Spleen (tissue), 11 donors: ENCODE results near the gene CALML5. TPM values are rescaled to one million over a fixed set of nuclear protein-coding genes. Genes with fewer than 3 reads are reported as not detected.

Source experiments
- DNase-seq: peaks from one replicate; pipeline ENCODE4 v3.0.0-alpha.2; 2020
- H3K27ac ChIP-seq, 8 donors: fragments of 200-600 bp; sonication (generic) in 7 of 8; 1 replicate in 4 of 8; 2 replicates in 4 of 8; pipeline versions ENCODE4 v1.5.0 to v1.8.0; 2016 to 2021; ENCODE audit warnings: inconsistent platforms in 4 of 8, mild to moderate bottlenecking in 4 of 8, moderate library complexity in 1 of 8
- H3K27me3 ChIP-seq, 7 donors: fragments of 200-600 bp; sonication (generic) in 6 of 7; replicated peaks in 1 of 7; 1 replicate in 4 of 7; 2 replicates in 3 of 7; pipeline versions ENCODE4 v1.5.0 to v1.8.0; 2016 to 2021; ENCODE audit warnings: inconsistent platforms in 3 of 7, mild to moderate bottlenecking in 1 of 7
- H3K36me3 ChIP-seq, 6 donors: fragments of 200-600 bp; sonication (generic) in 5 of 6; 1 replicate in 4 of 6; 2 replicates in 2 of 6; pipeline versions ENCODE4 v1.5.0 to v1.8.0; 2016 to 2021; ENCODE audit warnings: inconsistent platforms in 2 of 6
- H3K4me1 ChIP-seq, 6 donors: fragments of 200-600 bp; sonication (generic) in 5 of 6; 1 replicate in 3 of 6; 2 replicates in 3 of 6; pipeline versions ENCODE4 v1.5.0 to v1.8.0; 2016 to 2021; ENCODE audit warnings: inconsistent platforms in 3 of 6
- H3K4me3 ChIP-seq, 8 donors: fragments of 200-600 bp; sonication (generic) in 7 of 8; 1 replicate in 4 of 8; 2 replicates in 4 of 8; pipeline versions ENCODE4 v1.5.0 to v1.8.0; 2016 to 2021; ENCODE audit warnings: inconsistent platforms in 4 of 8, mild to moderate bottlenecking in 4 of 8, moderate library complexity in 2 of 8
- H3K9me3 ChIP-seq, 8 donors: fragments of 200-600 bp; sonication (generic) in 7 of 8; 1 replicate in 4 of 8; 2 replicates in 4 of 8; pipeline versions ENCODE4 v1.5.0 to v1.8.0; 2016 to 2021; ENCODE audit warnings: inconsistent platforms in 4 of 8
- POLR2A ChIP-seq, 3 donors: fragments of 450-650 bp; IDR thresholded peaks; one replicate each; pipeline ENCODE4 v1.5.1; 2017; ENCODE audit warnings: antibody characterized with exemption in 3 of 3, mild to moderate bottlenecking in 1 of 3
- POLR2AphosphoS5 ChIP-seq, 3 donors: sonication (generic); formaldehyde crosslinking; IDR thresholded peaks; one replicate each; pipeline ENCODE4 v1.5.1; 2017; ENCODE audit warnings: antibody characterized with exemption in 3 of 3
- WGBS, 5 donors: extraction: QIAGEN DNeasy Blood & Tissue Kit in 3 of 5; methylation state at CpG; one replicate each; pipeline versions ENCODE4 v1.1.5 to v1.1.7; 2013 to 2018; 5-methylcytosine and 5-hydroxymethylcytosine counted together
- intact Hi-C: fragments of 100-400 bp; cut with DNase I; formaldehyde crosslinking; loops from one replicate; pipeline ENCODE4 v1.15.0; 2023; ENCODE audit warnings: low total_unique reads
- polyA plus RNA-seq, 3 donors: library from polyadenylated mRNA; stranded (reverse); fragments of 200-250 nt; gene quantifications; one replicate each; pipeline ENCODE4 v1.2.1, GENCODE V29; 2013
- total RNA-seq, 7 donors: library from RNA; depleted of rRNA in 3 of 7; stranded (reverse); fragments of >200 nt in 3 of 7; fragmentation: NEBNext Ultra II Directional in 4 of 7; extraction: Animal tissue kit (Norgen Biotek cat#: 25700) in 4 of 7; gene quantifications; one replicate each; pipeline versions ENCODE4 v1.1.0 to v1.2.1, GENCODE V29; 2016 to 2021
- TF ChIP-seq, protein P1 (sequence below), 11 experiments: fragments of 200-600 bp in 7 of 11; fragments of 450-650 bp in 4 of 11; sonication (generic) in 4 of 11; IDR thresholded peaks in 8 of 11; conservative IDR thresholded peaks in 3 of 11; 1 replicate in 7 of 11; 2 replicates in 4 of 11; pipeline versions ENCODE4 v1.4.0 to v1.8.0; 2016 to 2021; ENCODE audit warnings: antibody characterized with exemption in 11 of 11, inconsistent platforms in 4 of 11, mild to moderate bottlenecking in 1 of 11
- donor health status: healthy with polysubstance abuse.
- donor health status: DM: no; HTN: no; CAD: no; lungs with moderate emphysema.
- donor health status: DM: no; HTN: no; CAD: no.
- donor health status: Bipolar disorder and iron deficiency.
- donor health status: healthy.
- donor health status: DM: no; HTN: no; CAD: no.
- donor health status: DM: yes; HTN: yes; CAD: no.

CALML5 gene
- total and polyA plus RNA-seq, 10 donors, result 0.13 TPM; not detected in 9

DNA sequence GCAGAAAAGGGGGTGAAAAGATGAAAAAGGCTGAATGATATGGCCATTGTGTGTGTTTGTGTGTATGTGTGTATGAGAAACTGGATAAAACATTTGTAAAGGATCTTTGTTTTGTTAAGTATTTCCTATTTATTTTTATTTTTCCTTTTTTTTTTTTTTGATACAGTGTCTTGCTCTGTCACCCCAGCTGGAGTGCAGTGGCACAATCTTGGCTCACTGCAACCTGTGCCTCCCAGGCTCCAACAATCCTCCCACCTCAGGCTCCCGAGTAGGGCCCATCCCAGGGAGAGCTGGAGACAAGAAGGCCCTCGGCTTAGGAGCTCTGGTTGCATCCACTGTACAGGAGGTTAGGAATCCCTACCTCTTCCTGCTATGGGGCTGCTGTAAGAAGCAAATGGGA, 6.9 kb upstream of the CALML5 start:
- Histone ChIP-seq H3K9me3 (no peaks in the 10 kb centered on the region), H3K4me3 (no peak overlapping the region), H3K27ac (no peak overlapping the region), H3K27me3 (peaks cover 0 to 24% (median 0%) of the 10 kb centered on the region in 7 donors), H3K36me3 (no peaks in the 10 kb centered on the region), H3K4me1 (peaks cover 0 to 5% (median 0%) of the 10 kb centered on the region in 6 donors)
- TF ChIP-seq POLR2AphosphoS5 (IDR thresholded peaks at IDR 0.05), result no peak
- TF ChIP-seq POLR2A (IDR thresholded peaks at IDR 0.05), result no peak
- TF ChIP-seq, protein P1, sequence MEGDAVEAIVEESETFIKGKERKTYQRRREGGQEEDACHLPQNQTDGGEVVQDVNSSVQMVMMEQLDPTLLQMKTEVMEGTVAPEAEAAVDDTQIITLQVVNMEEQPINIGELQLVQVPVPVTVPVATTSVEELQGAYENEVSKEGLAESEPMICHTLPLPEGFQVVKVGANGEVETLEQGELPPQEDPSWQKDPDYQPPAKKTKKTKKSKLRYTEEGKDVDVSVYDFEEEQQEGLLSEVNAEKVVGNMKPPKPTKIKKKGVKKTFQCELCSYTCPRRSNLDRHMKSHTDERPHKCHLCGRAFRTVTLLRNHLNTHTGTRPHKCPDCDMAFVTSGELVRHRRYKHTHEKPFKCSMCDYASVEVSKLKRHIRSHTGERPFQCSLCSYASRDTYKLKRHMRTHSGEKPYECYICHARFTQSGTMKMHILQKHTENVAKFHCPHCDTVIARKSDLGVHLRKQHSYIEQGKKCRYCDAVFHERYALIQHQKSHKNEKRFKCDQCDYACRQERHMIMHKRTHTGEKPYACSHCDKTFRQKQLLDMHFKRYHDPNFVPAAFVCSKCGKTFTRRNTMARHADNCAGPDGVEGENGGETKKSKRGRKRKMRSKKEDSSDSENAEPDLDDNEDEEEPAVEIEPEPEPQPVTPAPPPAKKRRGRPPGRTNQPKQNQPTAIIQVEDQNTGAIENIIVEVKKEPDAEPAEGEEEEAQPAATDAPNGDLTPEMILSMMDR (IDR thresholded peaks at IDR 0.05 in 8 of 11, conservative IDR thresholded peaks at IDR 0.05 in 3 of 11), result no peak
- 45 to 80% (median 75%) methylated on average over 2 of the region's 2 CpGs for WGBS, 5 donors
- no peak for DNase-seq
- intact Hi-C loops, result no loop called here

DNA sequence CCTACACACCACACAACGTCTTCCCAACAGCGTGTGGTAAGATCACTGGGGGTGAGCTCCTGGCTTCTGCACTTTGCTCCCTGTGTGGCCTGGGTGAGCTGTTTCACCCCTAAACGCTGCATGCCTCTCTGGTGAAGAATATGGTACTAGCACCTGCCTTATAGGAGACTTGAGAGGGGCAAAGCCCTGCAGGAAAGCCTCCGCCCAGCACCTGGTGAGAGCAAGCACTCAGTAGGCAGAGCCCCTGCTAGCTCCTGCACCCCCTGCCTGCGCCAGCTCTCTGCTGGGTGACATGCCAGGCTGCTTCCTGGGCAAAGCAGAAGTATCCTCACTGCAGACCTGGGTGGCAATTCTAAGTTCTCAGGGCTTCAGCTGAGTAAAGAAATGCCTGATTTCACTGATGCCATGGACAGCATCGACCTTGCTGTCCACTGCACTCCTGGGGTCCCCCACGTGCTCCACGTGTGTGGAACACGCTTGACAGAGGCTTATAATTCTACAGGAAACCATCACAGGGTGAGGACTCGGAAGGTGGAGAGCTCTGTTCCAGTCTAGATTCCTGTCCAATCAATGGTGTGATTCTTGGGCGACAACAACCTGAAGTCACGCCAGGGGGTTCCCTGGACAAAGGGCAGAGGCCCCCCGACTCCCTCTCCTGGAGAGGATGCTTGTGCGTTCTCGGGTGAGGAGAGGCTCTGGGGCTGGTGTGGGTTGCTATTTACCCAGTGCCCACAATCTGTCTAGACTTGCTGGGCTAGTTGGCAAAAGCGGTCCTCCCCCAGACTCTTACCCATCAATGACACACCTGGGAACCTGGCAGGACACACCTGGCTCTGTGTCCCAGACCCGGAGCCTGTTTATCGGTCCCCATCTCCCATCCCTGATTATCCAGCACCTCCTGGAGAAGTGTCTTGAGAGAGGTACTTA, 5.0 kb upstream of the CALML5 start:
- Histone ChIP-seq H3K9me3 (no peaks in the 10 kb centered on the region), H3K27ac (no peak overlapping the region), H3K4me3 (no peak overlapping the region), H3K27me3 (peaks cover 0 to 28% (median 0%) of the 10 kb centered on the region in 7 donors), H3K36me3 (no peaks in the 10 kb centered on the region), H3K4me1 (peaks cover 0 to 5% (median 0%) of the 10 kb centered on the region in 6 donors)
- 70 to 79% (median 76%) methylated on average over 17 to 18 of the region's 18 CpGs for WGBS, 5 donors
- DNase-seq, result no peak
- TF ChIP-seq, protein P1 (IDR thresholded peaks at IDR 0.05 in 8 of 11, conservative IDR thresholded peaks at IDR 0.05 in 3 of 11), result no peak
- TF ChIP-seq POLR2AphosphoS5 (IDR thresholded peaks at IDR 0.05) (no peak), POLR2A (IDR thresholded peaks at IDR 0.05) (no peak)
- intact Hi-C loops, result no loop called here

DNA sequence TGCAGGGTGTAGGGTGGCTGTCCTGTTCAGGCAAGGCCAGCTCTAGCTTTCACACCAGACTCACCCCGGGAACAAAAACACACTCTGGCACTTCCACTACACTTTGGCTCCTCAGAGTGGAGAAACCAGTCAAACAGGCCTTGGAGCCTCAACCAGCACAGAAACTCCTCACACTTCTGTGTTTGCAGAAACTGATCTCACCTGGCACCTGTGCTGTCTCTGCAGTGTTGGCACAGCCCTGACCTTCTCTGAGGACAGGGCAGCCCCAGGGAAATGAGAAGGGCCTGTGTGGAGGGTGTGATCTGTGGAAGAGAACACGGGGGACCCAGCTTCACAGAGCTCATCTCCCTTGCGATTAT, 4.1 kb upstream of the CALML5 start:
- no peak for DNase-seq
- TF ChIP-seq, protein P1 (IDR thresholded peaks at IDR 0.05 in 8 of 11, conservative IDR thresholded peaks at IDR 0.05 in 3 of 11), result no peak
- no peak for TF ChIP-seq POLR2AphosphoS5 (IDR thresholded peaks at IDR 0.05)
- no peak for TF ChIP-seq POLR2A (IDR thresholded peaks at IDR 0.05)
- intact Hi-C loops, result no loop called here
- no peaks in the 10 kb centered on the region for H3K36me3 ChIP-seq
- peaks cover 0 to 5% (median 0%) of the 10 kb centered on the region in 6 donors for H3K4me1 ChIP-seq
- no peak overlapping the region for H3K27ac ChIP-seq
- WGBS, 5 donors, result 81 to 89% (median 84%) methylated on average over 3 of the region's 3 CpGs
- H3K9me3 ChIP-seq, result no peaks in the 10 kb centered on the region
- peaks cover 0 to 28% (median 0%) of the 10 kb centered on the region in 7 donors for H3K27me3 ChIP-seq
- H3K4me3 ChIP-seq, result no peak overlapping the region
